ENCODE results near the gene MMP15. TPM values are rescaled to one million over a fixed set of nuclear protein-coding genes. Genes with fewer than 3 reads are reported as not detected.
"Not testable (repeated sequence)": the region's sequence is repeated elsewhere in the genome, so short reads cannot be mapped to it uniquely, and the experiment has no call there.

The MMP15 gene
- total RNA-seq, 1 donor from 2014 or later, result 1.2 TPM

DNA sequence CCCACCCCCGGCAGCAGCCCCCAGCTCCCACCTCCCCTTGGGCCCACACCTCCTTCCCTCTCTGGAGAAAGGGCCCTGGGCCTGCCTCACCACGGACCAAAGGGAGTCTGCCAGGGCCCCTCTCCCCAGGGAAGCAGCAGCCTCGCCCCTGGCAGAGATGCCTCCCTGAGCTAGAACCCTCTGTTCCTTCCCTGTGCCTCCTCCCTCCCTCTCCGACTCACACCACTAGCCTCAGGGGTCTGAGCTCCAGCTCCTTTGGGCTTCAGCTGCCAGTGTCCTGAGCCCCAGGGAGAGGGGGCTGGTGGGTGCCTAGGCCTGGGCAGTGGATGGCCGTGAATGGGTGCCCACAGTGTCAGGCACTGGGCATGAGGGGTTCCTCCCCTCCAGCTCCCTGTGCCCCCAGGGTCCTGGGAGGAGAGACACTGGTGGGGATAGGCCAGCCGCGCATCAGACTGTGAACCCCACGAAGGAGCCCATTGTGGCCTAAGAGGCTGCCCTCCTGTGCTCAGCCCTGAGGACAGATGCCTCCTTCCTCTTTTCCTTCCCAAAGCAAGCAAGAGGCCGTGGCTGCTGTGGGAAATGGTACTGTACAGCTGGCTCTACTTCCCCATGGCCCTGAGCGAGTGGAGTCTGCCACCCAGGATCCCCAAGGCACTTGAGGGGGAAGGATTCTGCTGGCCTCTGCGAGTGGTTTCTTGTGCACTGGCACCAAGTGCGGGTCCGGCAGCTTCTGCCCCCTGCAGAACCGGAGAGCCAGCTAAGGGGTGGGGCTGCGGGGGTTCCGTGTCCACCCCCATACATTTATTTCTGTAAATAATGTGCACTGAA lies 20.7 kb downstream of the MMP15 start:
- intact Hi-C loops (cut with micrococcal nuclease), result no loop called here

GRCh38 chr16:58046936-58047335 lies 21.4 kb downstream of the MMP15 start:
- intact Hi-C loops (cut with micrococcal nuclease), result no loop called here

DNA sequence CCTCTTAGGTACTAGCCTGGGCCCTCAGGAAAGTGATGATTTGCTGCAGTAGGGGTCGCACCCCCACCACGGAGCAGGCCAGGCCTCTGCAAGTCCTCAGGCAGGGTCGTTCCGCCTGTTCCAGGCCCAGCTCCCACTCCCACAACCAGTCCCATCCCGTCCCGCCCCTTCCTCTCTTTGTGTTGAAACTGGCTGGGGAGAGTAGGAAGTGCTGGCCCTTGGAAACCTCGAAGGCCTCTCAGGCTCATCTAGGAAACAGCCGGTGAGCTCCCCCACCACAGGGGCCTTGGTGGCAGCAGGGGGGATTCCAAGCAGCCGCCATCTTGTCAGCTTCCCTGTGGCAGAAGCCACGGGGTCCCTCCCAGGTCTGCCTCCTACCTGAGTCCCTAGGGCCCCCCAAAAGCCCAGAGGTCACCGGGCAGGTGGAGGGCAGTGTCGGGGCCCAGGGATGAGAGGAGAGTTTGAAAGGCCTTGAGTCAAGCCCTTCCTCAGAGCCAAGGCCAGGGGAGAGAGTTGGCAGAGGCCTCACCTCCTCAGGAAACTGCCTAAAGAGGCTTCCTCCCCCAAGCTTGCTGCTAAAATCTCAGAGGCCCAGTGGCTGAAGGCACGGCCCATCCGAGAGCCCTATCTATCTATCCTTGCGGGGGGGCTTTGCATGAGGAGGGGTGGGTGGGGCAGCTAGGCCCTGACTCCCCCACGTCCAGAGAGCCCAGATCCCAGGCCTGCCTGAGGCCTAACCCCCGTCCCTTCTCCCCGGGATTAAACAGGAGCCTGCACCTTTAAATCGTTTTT lies 22.2 kb downstream of the MMP15 start:
- intact Hi-C loops (cut with micrococcal nuclease), result no loop called here

DNA sequence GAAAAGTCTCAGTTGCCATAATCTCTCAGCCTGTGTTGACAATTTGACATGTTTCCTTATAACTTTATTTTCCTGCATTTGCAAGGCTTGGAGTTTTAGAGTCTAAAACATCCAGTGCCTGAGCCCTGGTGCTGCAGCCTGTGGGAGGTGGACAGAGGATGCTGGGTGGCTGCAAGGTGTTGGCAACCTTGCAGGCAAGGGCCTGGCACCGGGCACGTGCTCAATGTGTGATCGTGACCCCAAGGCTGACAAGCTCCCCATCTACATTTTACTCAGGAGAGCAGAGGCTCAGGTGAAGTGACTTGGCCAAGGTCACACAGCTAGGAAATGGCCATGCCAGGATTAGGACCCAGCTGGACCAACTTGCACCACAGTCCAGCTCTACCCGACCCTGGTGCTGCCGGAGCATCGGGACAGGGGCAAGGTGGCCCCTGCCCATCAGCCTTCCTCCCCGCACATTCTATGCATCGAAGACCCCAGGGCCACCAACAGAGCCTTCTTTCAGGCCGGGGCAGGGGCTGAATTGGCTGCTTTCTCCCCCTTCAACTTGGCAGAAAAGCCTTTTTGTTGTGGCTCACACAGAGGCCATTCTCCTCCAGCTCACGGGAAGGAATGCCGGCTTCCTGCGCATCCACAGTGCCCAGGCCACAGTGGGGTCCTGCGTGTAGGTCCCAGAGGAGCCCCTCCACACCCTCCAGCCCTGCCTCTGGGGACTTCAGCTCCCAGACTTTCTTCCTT lies 23.1 kb downstream of the MMP15 start:
- intact Hi-C loops (cut with micrococcal nuclease), result no loop called here

- intact Hi-C loops (cut with micrococcal nuclease), result no loop called here
These were observed 24.0 kb downstream of the MMP15 start for GRCh38 chr16:58049232-58050185.

GRCh38 chr16:58051296-58051695 lies 25.7 kb downstream of the MMP15 start:
- intact Hi-C loops (cut with micrococcal nuclease), result no loop called here

GRCh38 chr16:58051821-58052603 lies 26.5 kb downstream of the MMP15 start:
- intact Hi-C loops (cut with micrococcal nuclease), result no loop called here

GRCh38 chr16:58053682-58054005 lies 28.1 kb downstream of the MMP15 start:
- intact Hi-C loops (cut with micrococcal nuclease), result no loop called here

DNA sequence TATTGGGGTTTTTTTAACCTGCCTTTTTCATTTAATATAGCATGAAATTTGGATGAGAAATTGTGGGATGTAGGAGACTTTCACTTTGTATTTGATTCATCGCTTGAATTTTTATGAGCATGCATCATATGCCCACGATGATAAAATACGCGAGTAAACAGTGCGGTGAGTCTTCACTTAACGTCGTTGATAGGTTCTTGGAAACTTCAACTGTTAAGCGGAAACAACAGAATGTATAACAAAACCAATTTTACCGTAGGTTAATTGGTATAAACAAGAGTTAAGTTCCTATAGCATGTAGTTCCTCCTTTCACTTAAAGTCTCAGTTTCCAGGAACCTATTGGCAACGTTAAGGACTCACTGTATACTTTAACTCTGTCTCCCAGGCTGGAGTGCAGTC lies 28.7 kb downstream of the MMP15 start:
- intact Hi-C loops (cut with micrococcal nuclease), result no loop called here

GRCh38 chr16:58056580-58056979 lies 31.0 kb downstream of the MMP15 start:
- intact Hi-C loops (cut with micrococcal nuclease), result no loop called here

GRCh38 chr16:58057121-58057520 lies 31.6 kb downstream of the MMP15 start:
- intact Hi-C loops (cut with micrococcal nuclease), result no loop called here

GRCh38 chr16:58057784-58058183 lies 32.2 kb downstream of the MMP15 start:
- intact Hi-C loops (cut with micrococcal nuclease), result no loop called here

DNA sequence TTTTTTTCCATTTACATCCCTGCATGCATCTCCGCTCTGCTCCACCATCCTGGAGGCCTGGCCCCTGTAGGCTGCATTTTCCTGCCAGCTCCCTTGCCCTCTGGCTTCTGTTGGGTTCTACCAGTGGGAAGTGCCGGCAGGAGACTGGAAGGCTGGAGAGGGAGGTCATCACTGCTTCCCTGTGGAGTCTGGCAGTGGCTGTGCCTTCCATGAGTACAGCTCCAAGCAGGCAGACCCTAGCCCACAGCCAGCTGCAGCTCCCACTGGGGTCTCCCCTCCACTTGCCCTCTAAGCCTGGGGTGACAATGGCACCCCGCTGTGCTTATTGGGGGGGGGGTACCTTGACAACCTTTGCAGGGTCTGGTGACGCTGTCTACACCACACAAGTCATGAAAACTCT lies 37.3 kb downstream of the MMP15 start:
- intact Hi-C loops (cut with micrococcal nuclease), result no loop called here

GRCh38 chr16:58063377-58064076 lies 38.0 kb downstream of the MMP15 start:
- intact Hi-C loops (cut with micrococcal nuclease), result no loop called here

DNA sequence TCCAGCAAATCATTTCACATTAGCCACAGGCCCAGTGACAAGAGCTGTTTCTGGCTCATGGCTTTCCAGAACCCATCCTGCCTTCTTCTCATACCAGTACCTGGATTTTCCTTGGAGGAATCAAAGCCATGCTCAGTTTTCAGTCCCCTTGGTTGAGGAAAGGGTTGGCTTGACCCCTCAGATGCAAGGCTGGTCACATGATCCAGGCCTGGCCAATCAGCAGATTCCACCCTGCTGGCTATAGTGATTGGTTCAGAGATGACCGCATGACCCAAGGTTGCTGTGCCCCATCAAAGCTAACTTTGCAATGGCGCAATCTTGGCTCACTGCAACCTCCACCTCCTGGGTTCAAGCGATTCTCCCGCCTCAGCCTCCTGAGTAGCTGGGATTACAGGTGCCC lies 45.0 kb downstream of the MMP15 start:
- intact Hi-C loops (cut with micrococcal nuclease), result no loop called here

GRCh38 chr16:58072134-58072533 lies 46.6 kb downstream of the MMP15 start:
- intact Hi-C loops (cut with micrococcal nuclease), result not testable (repeated sequence)

- intact Hi-C loops (cut with micrococcal nuclease), result not testable (repeated sequence)
These were observed 47.5 kb downstream of the MMP15 start for GRCh38 chr16:58073086-58073485.

DNA sequence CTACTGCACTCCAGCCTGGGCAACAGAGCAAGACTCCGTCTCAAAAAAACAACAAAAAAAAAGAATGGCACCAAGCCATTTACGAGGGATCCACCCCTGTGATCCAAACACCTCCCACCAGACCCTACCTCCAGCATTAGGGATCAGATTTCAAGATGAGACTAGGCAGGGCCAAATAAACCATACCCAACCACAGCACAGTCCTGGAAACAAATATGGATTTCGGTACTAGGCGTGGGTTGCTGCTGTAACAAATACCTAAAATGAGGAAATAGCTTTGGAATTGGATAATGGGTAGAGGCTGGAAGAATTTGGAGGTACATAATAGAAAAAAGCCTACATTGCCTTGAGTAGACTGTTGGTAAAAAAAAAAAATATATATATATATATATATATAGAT lies 49.1 kb downstream of the MMP15 start:
- intact Hi-C loops (cut with micrococcal nuclease), result no loop called here

DNA sequence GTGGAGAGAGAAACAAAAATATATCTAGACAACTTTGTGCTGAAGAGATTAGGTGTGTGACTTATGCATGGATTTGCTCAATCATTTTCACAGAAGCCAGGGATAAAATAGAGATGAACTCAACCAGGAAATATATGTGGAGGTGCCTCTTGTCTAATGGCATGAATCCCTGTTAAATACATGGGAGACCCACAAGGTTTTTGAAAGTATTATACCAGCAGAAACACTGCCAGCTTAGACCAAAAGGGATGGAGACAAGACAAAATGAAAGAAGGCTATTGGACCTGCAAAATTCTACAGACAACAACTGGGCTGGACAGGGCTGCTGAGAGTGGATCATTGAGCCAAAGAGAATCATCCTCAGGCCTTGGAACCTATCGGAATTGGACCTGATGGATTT lies 51.0 kb downstream of the MMP15 start:
- intact Hi-C loops (cut with micrococcal nuclease), result no loop called here

GRCh38 chr16:58077796-58078195 lies 52.2 kb downstream of the MMP15 start:
- intact Hi-C loops (cut with micrococcal nuclease), result no loop called here

Measured in T-helper 2 cell treated with Interferon-gamma antibody and Interleukin-4, amounts not matched to agents 100 ng/mL and 5 ng/mL, for 36 hours (primary cell).